Fibroblast of skin of abdomen (primary cell): ENCODE results near the gene ST8SIA5.

Experiments used
- DNase-seq: peaks from one replicate; pipeline ENCODE4 v3.0.0-alpha.2; 2013

The ST8SIA5 gene

DNA sequence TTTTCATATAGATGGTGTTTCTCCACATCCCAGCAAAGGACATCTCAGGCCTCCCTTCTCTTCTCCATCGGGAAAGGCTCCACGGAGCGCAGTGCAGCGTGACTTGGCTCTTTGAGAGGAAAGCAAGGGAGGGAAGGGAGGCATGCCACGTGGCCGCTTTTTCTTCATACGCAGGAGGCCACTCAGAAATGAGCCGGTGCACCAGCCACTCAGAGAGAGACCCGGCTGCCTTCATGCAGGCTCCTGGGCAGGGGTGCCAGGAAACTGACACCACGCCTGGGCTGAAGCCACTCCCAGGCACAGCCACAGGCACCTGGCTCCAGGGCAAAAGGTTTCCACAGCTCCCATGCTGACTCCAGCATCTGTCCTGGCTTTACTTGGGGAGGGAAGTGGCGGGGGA is 88.7 kb downstream of the ST8SIA5 start:
- no peak for DNase-seq

DNA sequence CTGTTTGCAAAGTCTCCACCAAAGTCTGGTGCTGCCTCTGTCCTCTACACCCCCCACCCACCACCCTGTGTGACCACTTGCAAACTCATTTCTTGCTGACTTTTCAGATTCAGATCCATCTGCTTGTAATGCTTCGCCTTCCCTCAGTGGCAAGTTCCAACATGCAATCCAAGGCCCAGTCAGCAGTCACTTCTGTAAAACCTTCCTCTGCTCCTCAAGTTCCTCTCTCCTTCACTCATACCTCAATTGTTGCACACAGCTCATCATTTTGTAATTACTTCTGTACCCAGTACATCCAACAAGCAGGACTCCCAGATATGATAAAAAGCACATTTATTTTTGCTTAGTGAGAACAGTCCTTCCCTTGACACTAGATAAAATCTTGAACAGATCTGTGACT is 93.3 kb downstream of the ST8SIA5 start:
- no peak for DNase-seq

DNA sequence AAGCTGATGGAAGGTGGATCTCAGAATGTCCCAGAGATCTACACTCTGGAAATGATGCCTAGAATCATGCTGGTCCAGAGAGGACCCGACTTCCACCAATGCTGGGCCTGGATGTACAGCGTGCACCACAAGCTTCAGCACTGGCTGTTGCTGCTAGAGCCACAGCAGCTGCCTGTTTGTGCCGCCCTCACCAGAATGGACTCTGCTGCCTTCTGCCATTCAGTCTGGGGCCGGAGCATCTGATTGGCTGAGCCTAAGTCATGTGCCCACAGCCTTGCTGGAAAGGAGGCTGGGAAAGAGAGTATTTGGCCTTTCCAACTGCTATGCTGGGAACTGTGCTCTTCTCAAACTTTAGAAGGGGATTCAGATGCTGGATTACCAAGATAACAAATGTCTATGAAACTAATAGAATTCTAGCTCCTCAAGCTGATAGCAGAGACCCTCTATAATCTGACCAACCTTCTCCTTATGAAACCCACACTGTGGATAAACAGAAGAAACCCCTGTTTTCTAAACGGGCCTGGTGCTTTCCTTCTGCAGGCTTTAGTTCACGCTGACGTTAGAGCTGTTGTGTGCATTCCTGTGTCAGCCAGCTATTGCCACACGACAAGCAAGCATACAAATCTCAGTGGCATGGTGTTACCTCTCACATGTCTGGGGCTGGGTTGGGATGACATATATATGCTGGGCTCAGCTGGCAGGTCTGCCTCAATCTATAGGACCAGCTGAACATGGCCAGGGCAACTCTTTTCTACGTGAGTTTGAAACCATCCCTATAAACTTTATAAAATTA is 95.7 kb downstream of the ST8SIA5 start:
- DNase-seq, result peak; percentile 20

DNA sequence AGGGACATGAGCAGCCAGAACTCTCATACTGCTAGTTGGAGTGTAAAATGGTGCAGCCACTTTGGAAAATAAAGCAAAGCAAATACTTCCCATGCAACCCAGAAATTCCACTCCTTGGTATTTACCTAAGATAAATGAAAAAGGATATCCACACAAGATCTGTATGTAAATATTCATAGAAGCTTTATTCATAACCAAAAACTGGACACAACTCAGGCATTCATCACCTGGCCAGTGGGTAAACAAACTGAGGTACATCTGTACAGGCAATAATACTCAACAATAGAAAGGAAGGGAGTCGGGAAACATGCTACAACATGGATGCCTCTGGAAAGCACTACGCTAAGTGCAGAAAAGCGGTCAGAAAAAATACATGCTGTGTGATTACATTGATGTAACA is 97.4 kb downstream of the ST8SIA5 start:
- DNase-seq, result no peak

DNA sequence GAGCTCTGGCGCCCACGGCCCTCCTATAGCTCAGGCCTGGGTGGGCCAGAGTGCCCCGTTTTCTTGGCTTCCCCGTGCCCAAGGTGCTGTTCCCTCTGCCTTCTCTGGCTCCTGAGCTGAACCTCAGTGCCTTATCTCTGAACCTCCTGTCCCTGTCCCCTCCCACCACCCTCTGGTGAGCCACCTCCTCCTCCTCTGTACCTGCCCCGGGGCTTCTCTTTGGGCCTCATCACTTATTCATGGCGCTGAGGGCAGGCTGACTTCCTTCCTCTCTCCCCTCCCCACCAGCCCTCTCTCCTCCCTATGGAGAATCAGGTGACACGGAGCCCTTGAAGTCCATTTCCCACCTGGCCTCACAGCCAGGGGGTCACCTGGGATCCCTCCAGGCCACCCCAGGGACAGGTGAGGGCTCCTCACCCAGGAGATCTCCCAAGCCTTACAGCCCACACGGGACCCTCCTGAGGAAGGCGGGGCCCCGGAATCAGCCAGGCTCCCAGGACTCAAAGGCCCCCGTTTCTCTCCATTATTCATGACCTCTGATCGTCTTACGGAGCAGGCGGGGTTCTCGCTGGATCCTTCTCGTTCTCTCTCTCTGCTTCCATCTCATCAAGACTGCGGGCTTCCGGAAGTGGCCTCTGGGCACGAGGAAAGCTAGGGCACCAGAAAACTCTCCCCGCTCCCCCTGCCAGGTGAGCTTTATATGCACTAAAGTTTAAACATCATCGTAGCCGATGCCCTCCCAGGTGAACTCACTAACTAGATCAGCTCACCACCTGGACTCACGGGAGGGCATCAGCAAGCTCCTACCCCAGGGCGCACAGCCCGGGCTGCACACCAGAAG is 99.5 kb downstream of the ST8SIA5 start, which contains the start of gene LOXHD1:
TSS of gene LOXHD1 (minus strand) at position 106 of the 841 bp plus-strand sequence. CDS start 187 bp downstream, outside the sequence.
- no peak for DNase-seq

DNA sequence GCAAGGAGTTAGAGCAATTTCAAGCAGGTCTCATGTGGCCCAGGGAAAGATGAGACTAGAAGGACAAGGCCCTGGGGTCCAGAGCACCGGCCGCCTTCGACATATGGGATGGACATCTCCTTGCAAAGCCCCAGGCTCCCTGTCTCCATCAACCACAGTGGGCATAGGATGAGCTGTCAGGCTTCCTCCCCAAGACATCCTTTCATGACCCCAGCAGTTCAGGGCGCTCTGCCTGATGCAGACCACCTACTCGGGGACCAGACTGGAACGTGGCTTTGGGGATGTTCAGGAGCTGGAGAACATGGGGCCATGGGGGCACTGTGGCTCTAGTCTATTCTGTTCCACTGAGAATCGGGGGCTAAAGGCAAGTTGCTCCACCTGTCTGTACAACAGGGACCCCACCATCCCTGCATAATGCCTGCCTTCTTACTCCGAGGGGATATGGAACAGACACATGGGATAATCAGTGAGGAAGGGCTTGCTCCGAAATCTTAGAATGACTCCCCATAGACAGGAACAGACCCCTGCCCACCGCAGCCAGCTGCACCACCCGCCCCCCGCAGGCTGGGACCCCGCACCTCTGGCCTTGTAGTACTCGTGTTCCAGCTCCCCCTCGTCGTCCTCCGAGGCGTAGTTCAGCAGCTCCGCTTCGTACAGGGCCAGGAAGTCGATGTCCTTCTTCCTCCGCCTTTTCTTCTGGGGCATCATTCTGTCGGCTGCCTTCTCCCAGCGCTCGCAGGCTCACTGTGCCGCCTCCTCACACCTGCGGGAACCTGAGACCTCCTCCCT is 100.3 kb downstream of the ST8SIA5 start:
- no peak for DNase-seq

DNA sequence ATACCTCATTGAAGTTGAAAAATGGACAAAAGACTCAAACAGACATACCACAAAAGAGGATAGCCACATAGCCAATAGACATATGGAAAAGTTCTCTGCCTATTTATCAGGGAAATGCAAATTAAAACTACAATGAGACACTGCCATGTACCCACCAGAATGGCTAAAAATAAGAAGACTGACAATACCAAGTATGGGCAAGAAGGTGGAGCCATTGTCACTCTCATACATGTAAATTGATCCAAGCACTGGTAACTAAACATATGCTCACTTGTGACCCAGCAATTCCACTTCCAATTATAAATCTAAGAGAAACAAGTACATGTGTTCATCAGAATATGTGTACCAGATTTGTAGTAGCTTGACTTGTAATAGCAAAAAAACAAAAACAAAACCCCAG is 104.5 kb downstream of the ST8SIA5 start:
- no peak for DNase-seq

DNA sequence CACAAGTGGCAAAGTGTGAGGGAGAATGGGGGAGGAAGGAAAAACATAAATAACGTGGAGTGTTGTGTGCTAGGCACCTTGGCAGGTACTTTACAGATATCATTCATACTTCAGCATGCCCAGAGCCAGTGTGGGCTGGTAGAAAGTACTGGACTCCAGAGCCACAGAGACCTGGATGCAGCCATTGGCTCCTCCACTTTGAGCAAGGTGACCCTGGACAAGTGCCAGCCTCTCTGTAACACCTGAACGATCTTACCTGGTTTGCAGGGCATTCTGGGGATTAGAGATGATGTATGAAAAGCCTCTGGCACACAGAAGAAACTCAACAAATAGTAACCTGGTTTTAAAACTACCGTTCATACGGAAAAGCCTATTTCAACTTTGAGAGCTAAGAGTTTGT is 106.2 kb downstream of the ST8SIA5 start:
- no peak for DNase-seq

DNA sequence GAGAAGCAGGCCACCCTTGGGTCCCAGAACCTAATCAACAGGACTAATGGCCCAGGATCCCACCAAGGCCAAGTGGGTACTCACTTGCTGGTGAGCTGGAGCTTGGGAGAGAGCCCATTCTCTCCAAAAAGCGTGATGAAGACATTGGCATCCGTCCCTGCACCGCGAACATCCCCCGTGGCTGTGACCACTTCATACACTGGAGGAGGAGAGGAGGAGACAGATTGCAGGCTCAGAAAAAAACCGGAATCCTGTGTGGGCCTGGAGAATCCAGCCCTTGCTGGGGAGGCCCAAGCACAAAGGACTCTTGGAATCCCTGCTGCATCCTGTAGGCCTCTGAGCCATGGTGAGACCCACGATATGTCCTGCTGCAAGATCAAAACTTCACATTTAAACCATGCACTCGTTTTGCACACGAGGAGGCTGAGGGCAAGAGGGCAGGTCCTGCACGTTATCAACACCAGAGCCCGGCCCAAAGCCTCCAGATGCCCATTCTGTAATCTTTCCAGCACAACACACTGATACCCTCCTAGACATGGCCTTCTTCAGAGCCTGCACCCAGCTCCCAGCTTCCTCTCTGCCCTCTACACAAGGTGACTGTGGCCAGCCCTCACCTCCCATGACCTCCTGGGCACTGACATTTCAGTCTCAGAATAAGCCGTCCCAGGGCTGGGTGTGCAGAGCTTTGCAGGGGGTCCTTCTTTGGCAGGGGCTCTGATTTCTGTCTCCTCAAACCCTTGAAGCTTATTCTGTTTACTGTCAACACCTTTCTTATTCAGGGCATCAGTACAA is 107.6 kb downstream of the ST8SIA5 start:
- DNase-seq, result no peak

DNA sequence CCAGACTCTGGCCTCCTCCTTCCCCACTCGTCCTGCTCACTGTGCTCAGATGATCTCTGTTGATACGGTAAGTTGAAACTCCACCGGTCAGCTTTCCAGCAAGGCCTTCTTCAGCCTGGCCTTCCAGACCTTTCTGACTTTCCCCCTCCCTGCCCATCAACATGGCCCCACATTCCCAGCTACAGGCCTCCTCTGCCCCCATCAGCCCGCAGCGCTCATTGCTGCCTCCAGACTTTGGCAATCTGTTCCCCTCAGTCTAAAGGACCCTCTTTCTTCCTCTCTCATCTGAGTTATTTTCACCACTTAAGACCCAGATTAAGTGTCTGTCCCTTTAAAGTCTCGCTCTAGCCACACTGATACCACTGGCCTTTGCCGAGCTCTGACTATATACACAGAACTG is 110.4 kb downstream of the ST8SIA5 start:
- DNase-seq, result no peak

DNA sequence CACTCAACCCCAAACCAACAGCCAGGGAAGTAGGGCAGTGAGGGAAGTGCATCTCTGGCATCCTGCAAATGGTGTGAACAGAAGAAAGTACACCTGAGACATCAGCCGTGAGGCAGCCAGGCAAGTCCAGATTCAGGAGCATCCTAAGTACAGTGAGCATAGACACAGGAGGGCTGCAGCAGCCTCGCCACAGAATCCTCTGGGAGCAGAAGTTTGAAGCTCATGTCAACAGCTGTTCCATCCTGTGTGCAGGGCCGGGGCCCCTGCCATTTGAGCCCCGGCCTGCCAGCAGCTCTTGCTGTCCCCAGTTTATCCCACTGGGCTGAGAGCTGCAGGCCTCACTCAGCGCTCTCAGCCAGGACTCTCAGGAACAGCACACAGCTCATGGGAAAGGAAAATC is 114.3 kb downstream of the ST8SIA5 start:
- DNase-seq, result no peak

DNA sequence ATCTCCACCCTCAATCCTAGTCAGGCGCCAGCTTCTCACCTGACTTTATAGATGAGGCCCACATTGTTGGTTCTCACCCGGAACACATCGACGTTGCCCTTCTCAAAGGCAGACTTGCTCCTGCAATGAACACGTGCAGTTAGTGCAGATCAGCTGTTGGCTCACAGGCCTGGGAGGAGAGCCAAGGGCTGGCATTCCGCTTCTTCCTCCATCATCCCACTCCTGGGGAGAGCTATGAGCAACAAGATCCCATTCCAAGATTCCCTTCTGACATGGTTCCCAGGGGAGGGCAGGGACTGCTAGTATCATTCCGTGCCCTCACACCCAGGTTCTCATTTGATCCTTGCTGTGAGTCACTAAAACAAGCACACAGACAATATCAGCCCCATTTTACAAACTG is 114.9 kb downstream of the ST8SIA5 start:
- DNase-seq, result no peak

DNA sequence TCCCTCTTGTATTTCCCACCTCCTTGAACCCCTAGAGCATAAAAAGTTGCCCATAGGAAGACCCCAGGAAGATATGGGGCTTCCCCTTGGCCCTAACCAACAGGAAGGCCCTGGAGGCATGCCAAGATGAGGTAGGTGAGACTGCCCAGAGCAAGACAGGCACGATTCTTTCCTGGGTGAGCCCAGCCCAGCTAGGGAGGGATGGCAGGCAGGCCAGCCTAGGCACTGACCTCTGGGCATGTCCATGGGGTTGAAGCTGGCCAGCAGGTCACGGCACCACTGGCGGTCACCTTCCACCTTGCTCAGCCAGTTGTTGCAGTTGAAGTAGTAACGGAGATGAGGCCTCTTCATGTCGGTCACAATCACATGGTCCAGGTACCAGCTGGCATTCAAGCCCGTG is 117.5 kb downstream of the ST8SIA5 start:
- DNase-seq, result no peak

DNA sequence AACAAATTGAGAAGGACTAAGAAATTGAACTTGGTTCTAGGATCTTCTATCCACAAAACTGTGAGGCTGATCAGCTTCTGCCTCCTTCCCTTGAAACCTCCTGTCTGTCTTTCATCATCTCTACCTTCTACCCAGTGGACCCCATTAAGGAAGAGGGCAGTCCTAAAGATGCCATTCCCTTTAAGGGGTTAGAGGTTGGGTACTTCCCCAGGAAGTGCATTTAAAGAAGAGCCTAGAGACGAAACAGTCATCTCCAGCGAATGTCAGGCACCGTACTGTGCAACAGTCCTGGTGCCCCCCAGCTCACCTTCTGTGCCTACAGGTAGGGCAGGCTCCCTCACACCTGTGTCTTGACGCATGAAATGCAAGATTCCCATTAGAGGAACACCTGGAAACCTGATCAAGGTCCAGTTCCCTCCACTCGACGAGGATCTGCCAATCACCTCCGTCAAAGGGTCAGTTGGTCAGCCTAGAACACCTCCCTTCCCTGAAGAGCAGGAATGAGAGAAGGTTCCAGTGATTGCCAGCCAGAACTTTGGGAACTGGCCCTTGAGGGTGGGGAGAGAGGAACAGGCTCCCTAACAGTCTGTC is 120.7 kb downstream of the ST8SIA5 start:
- DNase-seq, result no peak

DNA sequence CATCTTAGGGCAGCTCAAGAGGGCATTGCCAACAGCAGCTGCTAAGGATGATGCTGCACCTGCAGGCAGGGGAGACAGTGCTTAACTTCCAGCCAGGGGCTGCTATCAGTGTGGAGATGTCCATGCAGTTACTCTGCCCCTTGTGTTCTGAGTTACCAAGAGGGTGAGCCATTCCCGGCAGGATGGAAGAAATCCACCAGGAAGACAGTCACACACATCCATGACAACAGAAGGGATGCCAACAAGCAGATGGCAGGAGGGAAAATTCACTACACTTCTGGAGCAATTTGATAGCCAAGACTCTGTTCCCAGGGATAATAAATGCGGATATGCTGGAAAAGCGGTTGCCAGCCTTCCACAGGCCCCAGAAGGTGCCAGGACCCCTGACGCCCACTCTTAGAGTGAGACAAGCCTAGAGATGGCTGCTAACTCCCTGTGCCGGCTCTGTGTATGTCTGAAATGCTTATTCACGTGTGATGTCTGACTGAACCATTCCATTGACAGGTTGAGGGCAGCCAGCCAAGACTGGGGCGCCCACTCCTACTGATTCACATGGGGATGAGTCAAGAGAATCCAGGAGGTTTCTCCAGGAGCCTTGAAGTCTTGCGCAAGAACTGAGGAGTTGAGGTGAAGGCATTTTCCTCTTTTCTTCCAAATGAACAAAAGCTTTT is 124.3 kb downstream of the ST8SIA5 start:
- peak; percentile 36 for DNase-seq

DNA sequence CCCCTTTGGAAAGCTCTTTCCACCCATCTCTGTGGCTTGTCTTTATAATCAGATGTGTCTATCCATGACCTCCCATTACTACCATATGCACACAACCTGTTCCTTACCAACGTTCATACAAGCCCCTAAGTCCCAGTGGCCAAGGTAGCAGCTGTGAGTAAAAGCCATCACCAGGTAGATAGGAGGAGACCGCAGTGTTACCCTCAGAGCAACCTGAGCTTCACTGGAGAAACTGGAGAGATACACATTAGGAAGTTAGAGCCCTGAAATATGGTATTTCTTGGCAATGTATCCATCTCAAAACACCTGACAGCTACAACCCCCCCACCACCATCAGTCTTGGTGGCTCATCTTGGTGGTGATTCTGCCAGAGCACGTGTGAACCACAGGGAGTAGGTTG is 125.9 kb downstream of the ST8SIA5 start:
- no peak for DNase-seq

DNA sequence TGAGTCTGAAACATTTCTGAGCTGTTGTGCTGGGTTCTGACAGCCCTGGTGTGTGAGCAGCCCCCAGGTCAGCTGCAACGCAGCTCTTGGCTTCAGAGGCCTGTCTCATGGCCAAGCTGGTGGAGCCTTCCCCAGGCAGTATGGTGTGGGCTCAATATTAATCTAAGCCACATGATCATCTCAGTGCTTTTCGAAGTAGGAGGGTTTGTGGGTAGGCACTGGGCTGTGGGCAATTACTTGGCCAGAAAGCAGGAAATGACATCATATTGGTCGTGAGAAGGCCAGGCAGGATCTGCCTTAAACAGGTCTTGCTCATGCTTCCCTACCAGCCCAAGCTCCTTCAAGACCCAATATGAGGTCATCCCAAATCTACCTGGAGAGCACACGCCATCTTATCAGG is 126.7 kb downstream of the ST8SIA5 start:
- DNase-seq, result no peak

DNA sequence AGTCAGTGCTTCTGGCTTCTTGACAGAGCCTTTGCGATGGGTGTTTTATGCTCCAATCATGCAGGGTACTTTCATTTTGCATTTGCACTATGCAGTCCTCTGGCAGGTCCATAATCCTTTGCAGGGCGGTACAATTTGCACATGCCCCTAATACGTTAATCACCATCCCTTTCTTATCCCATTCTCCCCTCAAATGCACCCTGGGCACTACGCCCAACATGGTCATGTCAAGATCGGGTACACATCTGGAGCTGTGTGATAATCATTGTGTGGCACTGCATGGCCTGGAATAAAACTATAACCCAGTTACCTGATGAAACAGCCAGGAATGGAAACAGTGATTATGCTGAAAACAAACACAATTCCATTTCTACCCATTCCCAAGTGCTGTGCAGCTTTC is 127.5 kb downstream of the ST8SIA5 start:
- no peak for DNase-seq

DNA sequence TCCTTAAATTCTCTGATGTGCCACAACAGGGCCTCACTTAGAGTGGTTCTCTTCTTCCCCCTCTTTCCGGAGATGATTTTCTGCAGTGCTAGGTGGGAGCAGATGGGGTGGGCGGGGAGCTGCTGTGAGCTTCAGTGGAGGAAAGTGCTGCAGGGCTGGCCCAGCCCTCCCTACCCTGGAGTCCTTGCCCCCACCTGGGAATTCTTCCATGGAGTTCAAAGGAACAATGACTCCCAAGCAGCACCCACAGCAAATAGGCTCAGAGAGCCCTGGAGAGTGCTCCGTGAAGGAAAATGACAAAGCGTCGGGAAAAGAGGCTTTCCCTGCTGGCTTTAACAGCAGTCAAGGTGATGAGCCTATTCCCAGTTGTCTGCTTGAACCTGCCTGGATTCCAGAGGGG is 128.6 kb downstream of the ST8SIA5 start:
- no peak for DNase-seq

DNA sequence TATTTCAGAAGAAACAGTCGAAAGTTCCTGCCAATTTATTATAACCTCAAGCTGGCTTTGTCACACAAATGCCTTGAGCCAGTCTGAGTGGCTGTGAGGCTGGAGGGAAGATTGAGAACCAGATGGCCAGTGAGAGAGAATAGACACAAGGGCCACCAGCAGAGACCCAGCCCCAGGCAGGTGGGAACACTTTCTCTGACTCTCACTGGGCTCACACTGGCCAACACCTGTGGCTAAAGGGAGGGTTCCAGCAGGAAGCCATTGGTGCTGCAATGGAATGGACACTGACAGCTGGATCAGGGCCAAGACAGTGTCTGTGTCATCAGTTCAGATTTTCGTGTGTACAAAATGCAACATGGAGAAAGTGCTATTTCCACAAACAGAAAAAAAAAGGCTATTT is 129.7 kb downstream of the ST8SIA5 start:
- DNase-seq, result no peak

DNA sequence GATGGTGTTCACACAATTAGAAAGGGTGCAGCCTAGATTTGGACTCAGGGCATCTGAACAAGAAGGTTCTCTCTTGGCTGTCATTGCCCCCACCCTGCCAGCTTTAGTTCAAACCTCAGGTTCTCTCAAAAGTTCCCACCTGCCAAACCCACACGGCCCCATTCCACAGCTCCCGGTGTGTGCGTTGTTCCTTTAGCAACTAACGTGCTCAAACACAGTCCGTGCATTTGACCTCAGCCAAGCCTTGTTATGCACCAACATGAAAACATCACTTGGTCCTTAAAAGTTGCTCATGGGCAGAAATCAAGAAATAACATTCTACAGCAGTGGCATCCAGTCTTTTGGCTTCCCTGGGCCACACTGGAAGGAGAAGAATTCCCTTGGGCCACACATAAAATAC is 131.8 kb downstream of the ST8SIA5 start:
- no peak for DNase-seq
